DND-41 (cell line): ENCODE data around the gene UST.
"Not testable (repeated sequence)": the region's sequence is repeated elsewhere in the genome, so short reads cannot be mapped to it uniquely, and the experiment has no call there.

Source experiments
- ATAC-seq: fragments of 200-7000 bp; cut with Tn5 transposase; 3 replicates; pipeline ENCODE4 v1.9.1; 2021; ENCODE audit warnings: low read depth; ENCODE audit not compliant: insufficient read depth
- DNase-seq: peaks from one replicate; pipeline ENCODE4 v3.0.0-alpha.2; 2020
- H2AFZ ChIP-seq: 2 replicates; pipeline ENCODE4 v1.6.0; 2012; ENCODE audit warnings: low read depth, low read length
- H3K27ac ChIP-seq: 2 replicates; pipeline ENCODE4 v1.5.1; 2012; ENCODE audit warnings: low read length, inconsistent platforms
- H3K27me3 ChIP-seq: fragments of 200-600 bp; sonication (generic); 2 replicates; pipeline ENCODE4 v1.6.0; 2012; ENCODE audit warnings: low read length, mild to moderate bottlenecking, inconsistent platforms; ENCODE audit not compliant: insufficient read depth, poor library complexity
- H3K36me3 ChIP-seq: 2 replicates; pipeline ENCODE4 v1.5.1; 2012; ENCODE audit warnings: low read length, inconsistent platforms; ENCODE audit not compliant: insufficient read depth
- H3K4me1 ChIP-seq: 2 replicates; pipeline ENCODE4 v1.5.1; 2012; ENCODE audit warnings: mild to moderate bottlenecking, low read length; ENCODE audit not compliant: insufficient read depth
- H3K4me2 ChIP-seq: 2 replicates; pipeline ENCODE4 v1.6.0; 2012; ENCODE audit warnings: mild to moderate bottlenecking, moderate library complexity, low read length, inconsistent platforms; ENCODE audit not compliant: insufficient read depth
- H3K4me3 ChIP-seq, 2 experiments: fragments of 200-600 bp in 1 of 2; shearing (Covaris generic) in 1 of 2; 2 replicates each; pipeline ENCODE4 v1.5.1; 2012 to 2016; ENCODE audit warnings: inconsistent platforms in 2 of 2, low read length in 2 of 2, mild to moderate bottlenecking in 2 of 2, low read depth in 1 of 2, moderate library complexity in 1 of 2
- H3K79me2 ChIP-seq: 2 replicates; pipeline ENCODE4 v1.6.0; 2012; ENCODE audit warnings: low read length, inconsistent platforms; ENCODE audit not compliant: insufficient read depth
- H3K9ac ChIP-seq: 2 replicates; pipeline ENCODE4 v1.6.0; 2012; ENCODE audit warnings: low read depth, mild to moderate bottlenecking, inconsistent platforms, low read length, moderate library complexity
- H3K9me3 ChIP-seq: 2 replicates; pipeline ENCODE4 v1.5.1; 2012; ENCODE audit warnings: low read length, moderate library complexity, mild to moderate bottlenecking, inconsistent platforms; ENCODE audit not compliant: insufficient read depth, severe bottlenecking
- H4K20me1 ChIP-seq: 2 replicates; pipeline ENCODE4 v1.6.0; 2012; ENCODE audit warnings: low read length; ENCODE audit not compliant: insufficient read depth
- EZH2 ChIP-seq: IDR thresholded peaks from 3 replicates; pipeline ENCODE4 v1.6.1; 2012; ENCODE audit warnings: borderline replicate concordance, low read depth, mild to moderate bottlenecking, moderate library complexity, low read length, inconsistent platforms; ENCODE audit not compliant: severe bottlenecking
- TF ChIP-seq, protein P1 (sequence below): IDR thresholded peaks from 2 replicates; pipeline ENCODE4 v1.5.1; 2012; ENCODE audit warnings: borderline replicate concordance, low read length, moderate library complexity, mild to moderate bottlenecking; ENCODE audit not compliant: poor library complexity, severe bottlenecking; ENCODE audit errors: extremely low read depth

The UST gene

DNA sequence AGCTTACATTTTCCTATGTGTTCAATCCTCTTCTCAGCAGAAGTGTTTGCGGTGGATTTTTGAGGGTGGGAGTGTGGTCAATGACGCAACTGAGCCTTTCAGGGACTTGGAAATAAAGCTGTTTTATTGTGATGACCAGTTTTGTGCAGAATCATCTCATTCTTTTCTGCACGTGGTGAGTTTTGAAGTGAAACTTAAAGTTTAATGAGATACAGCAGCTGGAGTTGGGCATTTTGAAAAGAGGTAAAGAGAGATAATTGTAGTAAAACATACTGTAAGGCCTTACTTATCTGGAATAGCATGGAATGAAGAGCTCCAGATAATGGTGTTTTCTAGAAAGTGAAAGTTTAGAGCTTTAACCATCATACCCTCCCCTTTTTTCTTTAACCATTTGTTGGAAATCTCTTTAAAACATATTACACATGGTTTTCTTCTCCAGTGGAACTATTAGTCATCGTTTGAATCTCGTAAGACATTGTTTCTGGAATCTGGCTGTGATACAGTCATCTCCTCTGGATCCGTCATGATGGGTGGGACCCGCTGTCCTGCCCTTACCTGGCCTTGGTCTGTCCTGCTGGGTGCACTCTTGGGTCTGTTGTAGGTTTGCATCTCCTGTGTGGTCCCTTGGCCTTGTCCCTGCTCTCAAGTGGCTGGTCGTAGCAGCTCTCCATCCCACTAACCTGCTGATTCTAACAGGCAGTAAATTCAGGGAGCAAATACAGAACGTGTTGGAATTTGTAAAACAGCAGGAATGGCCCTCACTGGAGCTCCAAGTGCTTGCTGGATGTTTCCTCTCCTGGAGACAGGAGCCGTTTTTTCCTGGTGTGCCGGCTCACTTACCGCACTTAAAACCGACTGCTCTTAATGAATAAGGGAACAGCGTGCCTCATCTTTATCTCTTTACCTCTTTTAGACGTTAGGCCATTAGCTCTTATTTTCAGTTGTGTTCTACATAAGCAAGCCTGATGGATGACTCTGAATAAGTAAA is 29.8 kb downstream of the UST start:
- Histone ChIP-seq H3K9ac (no peak overlapping the region), H3K4me2 (no peak overlapping the region), H3K27ac (no peak overlapping the region), H3K79me2 (peaks cover 16% of the 10 kb centered on the region; the same call in 1 of the 2 replicates), H2AFZ (no peak overlapping the region), H3K36me3 (no peaks in the 10 kb centered on the region), H3K27me3 (no peaks in the 10 kb centered on the region), H4K20me1 (no peaks in the 10 kb centered on the region), H3K4me1 (peaks cover 18% of the 10 kb centered on the region), H3K4me3 (no peak overlapping the region), H3K9me3 (no peaks in the 10 kb centered on the region)
- no peak for DNase-seq
- ATAC-seq: no peak
- TF ChIP-seq, protein P1, sequence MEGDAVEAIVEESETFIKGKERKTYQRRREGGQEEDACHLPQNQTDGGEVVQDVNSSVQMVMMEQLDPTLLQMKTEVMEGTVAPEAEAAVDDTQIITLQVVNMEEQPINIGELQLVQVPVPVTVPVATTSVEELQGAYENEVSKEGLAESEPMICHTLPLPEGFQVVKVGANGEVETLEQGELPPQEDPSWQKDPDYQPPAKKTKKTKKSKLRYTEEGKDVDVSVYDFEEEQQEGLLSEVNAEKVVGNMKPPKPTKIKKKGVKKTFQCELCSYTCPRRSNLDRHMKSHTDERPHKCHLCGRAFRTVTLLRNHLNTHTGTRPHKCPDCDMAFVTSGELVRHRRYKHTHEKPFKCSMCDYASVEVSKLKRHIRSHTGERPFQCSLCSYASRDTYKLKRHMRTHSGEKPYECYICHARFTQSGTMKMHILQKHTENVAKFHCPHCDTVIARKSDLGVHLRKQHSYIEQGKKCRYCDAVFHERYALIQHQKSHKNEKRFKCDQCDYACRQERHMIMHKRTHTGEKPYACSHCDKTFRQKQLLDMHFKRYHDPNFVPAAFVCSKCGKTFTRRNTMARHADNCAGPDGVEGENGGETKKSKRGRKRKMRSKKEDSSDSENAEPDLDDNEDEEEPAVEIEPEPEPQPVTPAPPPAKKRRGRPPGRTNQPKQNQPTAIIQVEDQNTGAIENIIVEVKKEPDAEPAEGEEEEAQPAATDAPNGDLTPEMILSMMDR: no peak
- no peak for TF ChIP-seq EZH2

DNA sequence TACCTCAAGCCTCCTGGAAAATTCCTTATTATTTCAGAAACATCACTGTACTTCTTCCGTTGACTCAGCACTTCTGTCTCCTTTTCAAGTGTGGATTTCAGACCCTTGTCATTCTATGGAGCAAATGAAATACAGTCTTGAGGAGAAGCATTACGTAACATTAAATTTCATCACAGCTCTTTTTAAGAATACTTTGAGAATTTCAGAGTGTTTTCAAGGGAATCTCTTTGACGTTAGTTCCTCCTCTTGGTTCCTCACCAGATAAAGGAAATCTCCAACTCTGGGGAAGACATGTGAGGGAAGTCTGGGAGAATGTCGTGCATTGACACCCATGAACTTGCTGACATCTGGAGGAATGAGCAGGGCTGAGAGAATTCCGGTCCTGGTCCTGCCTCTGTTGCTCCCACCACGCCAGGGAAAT is 32.3 kb downstream of the UST start:
- Histone ChIP-seq H3K4me2 (no peak overlapping the region), H3K27me3 (no peaks in the 10 kb centered on the region), H3K9me3 (no peaks in the 10 kb centered on the region), H3K9ac (no peak overlapping the region), H3K36me3 (no peaks in the 10 kb centered on the region), H3K4me3 (no peak overlapping the region), H3K27ac (no peak overlapping the region), H2AFZ (no peak overlapping the region), H3K79me2 (peaks cover 9% of the 10 kb centered on the region; the same call in 1 of the 2 replicates), H4K20me1 (no peaks in the 10 kb centered on the region), H3K4me1 (no peaks in the 10 kb centered on the region)
- no peak for ATAC-seq
- TF ChIP-seq EZH2: no peak
- TF ChIP-seq, protein P1: no peak
- no peak for DNase-seq

DNA sequence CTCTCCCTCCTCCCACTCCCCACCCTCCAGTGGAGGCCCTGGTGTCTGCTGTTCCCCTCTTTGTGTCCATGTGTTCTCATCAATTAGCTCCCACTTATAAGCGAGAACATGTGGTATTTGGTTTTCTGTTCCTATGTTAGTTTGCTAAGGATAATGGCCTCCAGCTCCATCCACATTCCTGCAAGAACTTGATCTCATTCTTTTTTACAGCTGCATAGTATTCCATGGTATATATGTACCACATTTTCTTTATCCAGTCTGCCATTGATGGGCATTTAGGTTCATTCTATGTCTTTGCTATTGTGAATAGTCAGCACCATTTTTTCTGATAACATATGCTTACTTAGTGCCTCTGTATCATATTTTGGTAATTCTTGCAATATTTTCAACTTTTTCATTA is 33.6 kb downstream of the UST start:
- H3K9ac ChIP-seq, H3K27ac ChIP-seq, H3K9me3 ChIP-seq, DNase-seq, H3K4me3 ChIP-seq, H3K79me2 ChIP-seq, H2AFZ ChIP-seq, H3K4me2 ChIP-seq, H4K20me1 ChIP-seq, ATAC-seq, H3K36me3 ChIP-seq, H3K27me3 ChIP-seq, H3K4me1 ChIP-seq: not testable (repeated sequence)

DNA sequence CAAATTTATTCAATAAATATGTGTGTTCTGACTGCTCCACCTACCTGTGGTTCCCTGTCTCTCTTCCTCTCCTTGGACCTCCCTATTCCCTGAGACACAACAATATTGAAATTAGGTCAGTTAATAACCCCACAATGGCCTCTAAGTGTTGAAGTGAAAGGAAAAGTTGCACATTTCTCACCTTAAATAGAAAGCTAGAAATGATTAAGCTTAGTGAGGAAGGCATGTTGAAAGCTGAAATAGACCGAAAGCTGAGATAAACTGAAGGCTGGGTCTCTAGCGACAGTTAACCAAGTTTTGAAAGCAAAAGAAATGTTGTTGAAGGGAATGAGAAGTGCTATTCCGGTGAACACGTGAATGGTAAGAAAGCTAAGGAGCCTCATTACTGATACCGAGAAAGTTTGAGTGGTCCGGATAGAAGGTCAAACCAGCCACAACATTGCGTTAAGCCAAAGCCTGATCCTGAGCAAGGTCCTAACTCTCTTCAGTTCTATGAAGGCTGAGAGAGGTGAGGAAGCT is 34.1 kb downstream of the UST start:
- ATAC-seq: no peak
- no peaks in the 10 kb centered on the region for H3K4me1 ChIP-seq
- peaks cover 4% of the 10 kb centered on the region; the same call in 1 of the 2 replicates for H3K79me2 ChIP-seq
- H3K27me3 ChIP-seq: no peaks in the 10 kb centered on the region
- no peak overlapping the region for H3K4me2 ChIP-seq
- DNase-seq: no peak
- no peaks in the 10 kb centered on the region for H4K20me1 ChIP-seq
- H3K9me3 ChIP-seq: no peaks in the 10 kb centered on the region
- H3K27ac ChIP-seq: no peak overlapping the region
- H2AFZ ChIP-seq: no peak overlapping the region
- no peaks in the 10 kb centered on the region for H3K36me3 ChIP-seq
- H3K4me3 ChIP-seq: no peak overlapping the region
- TF ChIP-seq, protein P1: no peak
- TF ChIP-seq EZH2: no peak
- no peak overlapping the region for H3K9ac ChIP-seq
